NCI-H1694 (cell line): Measurements from ENCODE around the gene MPHOSPH8.
"Not testable (repeated sequence)": the region's sequence is repeated elsewhere in the genome, so short reads cannot be mapped to it uniquely, and the experiment has no call there.

ENCODE experiments used
- DNase-seq: peaks from one replicate; lab custom pipeline; 2025; lab: John Stamatoyannopoulos, UW

Gene MPHOSPH8

GRCh38 chr13:19685034-19685433, 51.6 kb downstream of the MPHOSPH8 start:
- no peak for DNase-seq

GRCh38 chr13:19685437-19685836, 52.0 kb downstream of the MPHOSPH8 start:
- no peak for DNase-seq

GRCh38 chr13:19691447-19691846, 58.0 kb downstream of the MPHOSPH8 start:
- DNase-seq, result not testable (repeated sequence)

GRCh38 chr13:19695428-19695827, 62.0 kb downstream of the MPHOSPH8 start:
- no peak for DNase-seq

GRCh38 chr13:19695829-19696228, 62.4 kb downstream of the MPHOSPH8 start:
- DNase-seq, result no peak

- not testable (repeated sequence) for DNase-seq
Measured at GRCh38 chr13:19700963-19701362, 67.5 kb downstream of the MPHOSPH8 start.

- not testable (repeated sequence) for DNase-seq
Measured at GRCh38 chr13:19701619-19702018, 68.2 kb downstream of the MPHOSPH8 start.

- not testable (repeated sequence) for DNase-seq
Measured at GRCh38 chr13:19704256-19704655, 70.8 kb downstream of the MPHOSPH8 start.

- DNase-seq, result not testable (repeated sequence)
Measured at GRCh38 chr13:19709039-19709438, 75.6 kb downstream of the MPHOSPH8 start.

GRCh38 chr13:19709782-19710181, 76.3 kb downstream of the MPHOSPH8 start:
- not testable (repeated sequence) for DNase-seq

- no peak for DNase-seq
Measured at GRCh38 chr13:19713186-19713965, 79.9 kb downstream of the MPHOSPH8 start.

GRCh38 chr13:19720039-19720438, 86.6 kb downstream of the MPHOSPH8 start:
- no peak for DNase-seq
